K562 (cell line): ENCODE data around the gene VIPR2. TPM values are rescaled to one million over a fixed set of nuclear protein-coding genes. Genes with fewer than 3 reads are reported as not detected.

Source experiments
- CAMTA2 ChIP-seq: fragments of 250-450 bp; sonication (Bioruptor Pico); conservative IDR thresholded peaks from 2 replicates; pipeline ENCODE4 v1.5.1; 2022
- CSDE1 ChIP-seq, 2 experiments: fragments of 450-650 bp; IDR thresholded peaks; 2 replicates each; pipeline ENCODE4 v1.6.1; 2016; ENCODE audit warnings: mild to moderate bottlenecking in 1 of 2
- ELF1 ChIP-seq: fragments of 200-800 bp; sonication (Bioruptor generic); IDR thresholded peaks from 2 replicates; pipeline ENCODE4 v1.6.1; 2016; ENCODE audit warnings: missing genetic modification characterization, missing compliant biosample characterization
- EP300 ChIP-seq: IDR thresholded peaks from 2 replicates; pipeline ENCODE4 v1.6.1; 2012; ENCODE audit warnings: low read length, improper control_type of control experiment
- GTF2E2 ChIP-seq: fragments of 200-800 bp; sonication (Bioruptor generic); IDR thresholded peaks from 2 replicates; pipeline ENCODE4 v1.6.1; 2016; ENCODE audit warnings: missing genetic modification characterization, missing compliant biosample characterization
- HDAC1 ChIP-seq, 2 experiments: fragments of 450-650 bp; IDR thresholded peaks; 2 replicates each; pipeline ENCODE4 v1.6.1; 2016 to 2017; ENCODE audit warnings: inconsistent platforms in 1 of 2, mild to moderate bottlenecking in 1 of 2, moderate library complexity in 1 of 2
- HLTF ChIP-seq: fragments of 450-650 bp; IDR thresholded peaks from 2 replicates; pipeline ENCODE4 v1.6.1; 2016
- HNRNPL ChIP-seq: fragments of 200-400 bp; formaldehyde crosslinking; IDR thresholded peaks from 2 replicates; pipeline ENCODE4 v1.6.1; 2017; ENCODE audit warnings: low read depth, mild to moderate bottlenecking, low read length
- MECOM ChIP-seq: fragments of 250-450 bp; sonication (Bioruptor Pico); IDR thresholded peaks from 2 replicates; pipeline ENCODE4 v1.8.0; 2022; ENCODE audit warnings: inconsistent platforms
- NBN ChIP-seq: fragments of 450-650 bp; IDR thresholded peaks from 2 replicates; pipeline ENCODE4 v1.6.1; 2016; ENCODE audit warnings: low read depth, mild to moderate bottlenecking
- RBFOX2 ChIP-seq: fragments of 200-400 bp; formaldehyde crosslinking; IDR thresholded peaks from 2 replicates; pipeline ENCODE4 v1.6.1; 2017; ENCODE audit warnings: low read depth, mild to moderate bottlenecking, low read length, moderate library complexity
- RNF2 ChIP-seq: sonication (generic); IDR thresholded peaks from 2 replicates; pipeline ENCODE4 v1.6.1; 2016
- SOX6 ChIP-seq: fragments of 450-650 bp; IDR thresholded peaks from 2 replicates; pipeline ENCODE4 v1.6.1; 2014; ENCODE audit warnings: mild to moderate bottlenecking
- STAT5A ChIP-seq: IDR thresholded peaks from 2 replicates; pipeline ENCODE4 v1.6.1; 2012; ENCODE audit warnings: low read length, inconsistent platforms, borderline replicate concordance
- TCF7L2 ChIP-seq: fragments of 150-350 bp; IDR thresholded peaks from 2 replicates; pipeline ENCODE4 v1.6.1; 2016; ENCODE audit warnings: low read depth, mild to moderate bottlenecking, low read length, moderate library complexity
- TEAD1 ChIP-seq, 2 experiments: fragments of 450-650 bp in 1 of 2; sonication (generic) in 1 of 2; formaldehyde crosslinking; IDR thresholded peaks; 2 replicates each; pipeline versions ENCODE4 v1.4.0 to v1.8.0; 2020 to 2022; ENCODE audit warnings: mild to moderate bottlenecking in 2 of 2, missing genetic modification reagents in 1 of 2
- polyA plus RNA-seq, 8 experiments: library from polyadenylated mRNA; depleted of rRNA in 4 of 8; stranded (reverse) in 5 of 8; unstranded in 3 of 8; fragments of >200 nt; fragmentation: Nextera tagmentation in 2 of 8; fragmentation: Illumina TruSeq in 1 of 8; extraction: Ambion mirVana in 2 of 8; extraction: Trizol in 1 of 8; gene quantifications; 2 replicates each; pipeline versions ENCODE4 v1.2.1 to v1.2.3, GENCODE V29; 2011 to 2014; ENCODE audit warnings: inconsistent platforms in 1 of 8, missing spikeins in 1 of 8
- total RNA-seq, 7 experiments: library from RNA; depleted of rRNA in 6 of 7; stranded (reverse); fragments of >200 nt in 6 of 7; fragmentation: Illumina TruSeq in 2 of 7; extraction: Trizol in 2 of 7; gene quantifications; 2 replicates each; pipeline versions ENCODE4 v1.2.1 to v1.2.3, GENCODE V29; 2011 to 2021; ENCODE audit warnings: low replicate concordance in 1 of 7
- TF ChIP-seq, protein P1 (sequence below), 2 experiments: fragments of 450-650 bp; IDR thresholded peaks; 2 replicates each; pipeline ENCODE4 v1.6.1; 2016
- TF ChIP-seq, protein P2 (sequence below): fragments of 450-650 bp; conservative IDR thresholded peaks from 2 replicates; pipeline ENCODE4 v1.6.1; 2016; ENCODE audit warnings: missing genetic modification characterization, low read depth, mild to moderate bottlenecking, missing compliant biosample characterization, moderate library complexity
- TF ChIP-seq, protein P3 (sequence below): fragments of 450-650 bp; IDR thresholded peaks from 2 replicates; pipeline ENCODE4 v1.6.1; 2018; ENCODE audit warnings: mild to moderate bottlenecking, low read depth; ENCODE audit not compliant: partially characterized antibody
- TF ChIP-seq, protein P4 (sequence below): fragments of 250-450 bp; sonication (Bioruptor Pico); IDR thresholded peaks from 2 replicates; pipeline ENCODE4 v1.9.0; 2021; ENCODE audit warnings: mild to moderate bottlenecking, inconsistent platforms
- TF ChIP-seq, protein P5 (sequence below): sonication (generic); formaldehyde crosslinking; IDR thresholded peaks from 2 replicates; pipeline ENCODE4 v1.9.0; 2022; ENCODE audit warnings: mild to moderate bottlenecking, missing genetic modification reagents
- TF ChIP-seq, protein P6 (sequence below), 2 experiments: fragments of 200-800 bp in 1 of 2; sonication (Bioruptor generic) in 1 of 2; sonication (generic) in 1 of 2; formaldehyde crosslinking in 1 of 2; IDR thresholded peaks in 1 of 2; conservative IDR thresholded peaks in 1 of 2; 2 replicates each; pipeline versions ENCODE4 v1.5.0 to v1.6.1; 2016 to 2020; ENCODE audit warnings: missing compliant biosample characterization in 1 of 2, missing genetic modification characterization in 1 of 2, missing genetic modification reagents in 1 of 2

VIPR2 gene
- total and polyA plus RNA-seq, 9 of the 15 experiments (the other 6 are each of a cell fraction or from before 2014, with no cell fraction given), result 0.04 TPM; not detected in 8

DNA sequence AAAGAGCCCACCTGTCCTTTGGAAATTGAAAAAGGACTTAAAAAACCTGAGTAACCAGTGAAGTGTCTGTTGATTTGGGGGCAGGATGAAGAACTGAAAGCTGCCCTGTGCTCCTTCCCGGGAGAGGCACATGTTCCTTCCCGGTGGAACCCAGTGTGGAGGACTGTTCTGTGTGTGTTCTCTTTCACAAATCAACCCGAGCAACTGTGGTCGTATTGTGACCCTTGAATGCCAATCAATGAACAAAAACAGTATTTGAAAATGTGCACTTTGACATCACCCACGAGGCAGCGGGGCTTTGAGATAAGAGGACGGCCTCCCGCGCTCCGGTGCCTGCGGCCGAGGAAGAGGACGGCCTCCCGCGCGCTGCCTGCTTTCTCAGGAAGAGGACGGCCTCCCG is 139.0 kb downstream of the VIPR2 start (continued):
- TF ChIP-seq, protein P1, sequence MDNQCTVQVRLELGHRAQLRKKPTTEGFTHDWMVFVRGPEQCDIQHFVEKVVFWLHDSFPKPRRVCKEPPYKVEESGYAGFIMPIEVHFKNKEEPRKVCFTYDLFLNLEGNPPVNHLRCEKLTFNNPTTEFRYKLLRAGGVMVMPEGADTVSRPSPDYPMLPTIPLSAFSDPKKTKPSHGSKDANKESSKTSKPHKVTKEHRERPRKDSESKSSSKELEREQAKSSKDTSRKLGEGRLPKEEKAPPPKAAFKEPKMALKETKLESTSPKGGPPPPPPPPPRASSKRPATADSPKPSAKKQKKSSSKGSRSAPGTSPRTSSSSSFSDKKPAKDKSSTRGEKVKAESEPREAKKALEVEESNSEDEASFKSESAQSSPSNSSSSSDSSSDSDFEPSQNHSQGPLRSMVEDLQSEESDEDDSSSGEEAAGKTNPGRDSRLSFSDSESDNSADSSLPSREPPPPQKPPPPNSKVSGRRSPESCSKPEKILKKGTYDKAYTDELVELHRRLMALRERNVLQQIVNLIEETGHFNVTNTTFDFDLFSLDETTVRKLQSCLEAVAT (IDR thresholded peaks at IDR 0.05), result no peak
- TF ChIP-seq RBFOX2 (no peak), CSDE1 (IDR thresholded peaks at IDR 0.05) (0 out of 4 replicates have a peak, but pooled peaks of 1 of the 2 experiments have one; percentile 10), GTF2E2 (no peak), TEAD1 (CRISPR knock-in tag; IDR thresholded peaks at IDR 0.05) (peak in 1 of 2 experiments; percentile 72; a peak in 1 of 4 replicates), EP300 (no peak), SOX6 (no peak), NBN (0 out of 2 replicates have a peak, but pooled peaks have one; percentile 18), TCF7L2 (no peak), HNRNPL (no peak), HDAC1 (IDR thresholded peaks at IDR 0.05) (0 out of 4 replicates have a peak, but pooled peaks of 1 of the 2 experiments have one; percentile 36), CAMTA2 (CRISPR knock-in tag) (no peak), STAT5A (0 out of 2 replicates have a peak, but pooled peaks have one; percentile 6), MECOM (CRISPR knock-in tag) (no peak; the same call in 1 of the 2 replicates), HLTF (no peak), RNF2 (peak; percentile 54; the same call in 1 of the 2 replicates), ELF1 (tag) (no peak)
- TF ChIP-seq, protein P2, sequence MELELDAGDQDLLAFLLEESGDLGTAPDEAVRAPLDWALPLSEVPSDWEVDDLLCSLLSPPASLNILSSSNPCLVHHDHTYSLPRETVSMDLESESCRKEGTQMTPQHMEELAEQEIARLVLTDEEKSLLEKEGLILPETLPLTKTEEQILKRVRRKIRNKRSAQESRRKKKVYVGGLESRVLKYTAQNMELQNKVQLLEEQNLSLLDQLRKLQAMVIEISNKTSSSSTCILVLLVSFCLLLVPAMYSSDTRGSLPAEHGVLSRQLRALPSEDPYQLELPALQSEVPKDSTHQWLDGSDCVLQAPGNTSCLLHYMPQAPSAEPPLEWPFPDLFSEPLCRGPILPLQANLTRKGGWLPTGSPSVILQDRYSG, result peak; percentile 73
- TF ChIP-seq, protein P3, sequence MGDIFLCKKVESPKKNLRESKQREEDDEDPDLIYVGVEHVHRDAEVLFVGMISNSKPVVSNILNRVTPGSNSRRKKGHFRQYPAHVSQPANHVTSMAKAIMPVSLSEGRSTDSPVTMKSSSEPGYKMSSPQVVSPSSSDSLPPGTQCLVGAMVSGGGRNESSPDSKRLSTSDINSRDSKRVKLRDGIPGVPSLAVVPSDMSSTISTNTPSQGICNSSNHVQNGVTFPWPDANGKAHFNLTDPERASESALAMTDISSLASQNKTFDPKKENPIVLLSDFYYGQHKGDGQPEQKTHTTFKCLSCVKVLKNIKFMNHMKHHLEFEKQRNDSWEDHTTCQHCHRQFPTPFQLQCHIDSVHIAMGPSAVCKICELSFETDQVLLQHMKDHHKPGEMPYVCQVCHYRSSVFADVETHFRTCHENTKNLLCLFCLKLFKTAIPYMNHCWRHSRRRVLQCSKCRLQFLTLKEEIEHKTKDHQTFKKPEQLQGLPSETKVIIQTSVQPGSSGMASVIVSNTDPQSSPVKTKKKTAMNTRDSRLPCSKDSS, result no peak
- TF ChIP-seq, protein P4, sequence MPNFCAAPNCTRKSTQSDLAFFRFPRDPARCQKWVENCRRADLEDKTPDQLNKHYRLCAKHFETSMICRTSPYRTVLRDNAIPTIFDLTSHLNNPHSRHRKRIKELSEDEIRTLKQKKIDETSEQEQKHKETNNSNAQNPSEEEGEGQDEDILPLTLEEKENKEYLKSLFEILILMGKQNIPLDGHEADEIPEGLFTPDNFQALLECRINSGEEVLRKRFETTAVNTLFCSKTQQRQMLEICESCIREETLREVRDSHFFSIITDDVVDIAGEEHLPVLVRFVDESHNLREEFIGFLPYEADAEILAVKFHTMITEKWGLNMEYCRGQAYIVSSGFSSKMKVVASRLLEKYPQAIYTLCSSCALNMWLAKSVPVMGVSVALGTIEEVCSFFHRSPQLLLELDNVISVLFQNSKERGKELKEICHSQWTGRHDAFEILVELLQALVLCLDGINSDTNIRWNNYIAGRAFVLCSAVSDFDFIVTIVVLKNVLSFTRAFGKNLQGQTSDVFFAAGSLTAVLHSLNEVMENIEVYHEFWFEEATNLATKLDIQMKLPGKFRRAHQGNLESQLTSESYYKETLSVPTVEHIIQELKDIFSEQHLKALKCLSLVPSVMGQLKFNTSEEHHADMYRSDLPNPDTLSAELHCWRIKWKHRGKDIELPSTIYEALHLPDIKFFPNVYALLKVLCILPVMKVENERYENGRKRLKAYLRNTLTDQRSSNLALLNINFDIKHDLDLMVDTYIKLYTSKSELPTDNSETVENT, result no peak
- TF ChIP-seq, protein P5, sequence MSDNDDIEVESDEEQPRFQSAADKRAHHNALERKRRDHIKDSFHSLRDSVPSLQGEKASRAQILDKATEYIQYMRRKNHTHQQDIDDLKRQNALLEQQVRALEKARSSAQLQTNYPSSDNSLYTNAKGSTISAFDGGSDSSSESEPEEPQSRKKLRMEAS, result peak; percentile 75; the same call in 1 of the 2 replicates
- TF ChIP-seq, protein P6, sequence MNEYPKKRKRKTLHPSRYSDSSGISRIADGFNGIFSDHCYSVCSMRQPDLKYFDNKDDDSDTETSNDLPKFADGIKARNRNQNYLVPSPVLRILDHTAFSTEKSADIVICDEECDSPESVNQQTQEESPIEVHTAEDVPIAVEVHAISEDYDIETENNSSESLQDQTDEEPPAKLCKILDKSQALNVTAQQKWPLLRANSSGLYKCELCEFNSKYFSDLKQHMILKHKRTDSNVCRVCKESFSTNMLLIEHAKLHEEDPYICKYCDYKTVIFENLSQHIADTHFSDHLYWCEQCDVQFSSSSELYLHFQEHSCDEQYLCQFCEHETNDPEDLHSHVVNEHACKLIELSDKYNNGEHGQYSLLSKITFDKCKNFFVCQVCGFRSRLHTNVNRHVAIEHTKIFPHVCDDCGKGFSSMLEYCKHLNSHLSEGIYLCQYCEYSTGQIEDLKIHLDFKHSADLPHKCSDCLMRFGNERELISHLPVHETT (CRISPR knock-in tag; conservative IDR thresholded peaks at IDR 0.05 in 1 of 2, IDR thresholded peaks at IDR 0.05 in 1 of 2), result 0 out of 4 replicates have a peak, but pooled peaks of 1 of the 2 experiments have one; percentile 47
